Muscle layer of duodenum (tissue), 2 donors: Measurements from ENCODE around the gene RBP3.

Experiments
- H3K27ac ChIP-seq: one replicate; pipeline ENCODE4 v1.7.0; 2013; ENCODE audit warnings: mild to moderate bottlenecking, low read length
- H3K27me3 ChIP-seq: one replicate; pipeline ENCODE4 v1.7.0; 2013; ENCODE audit warnings: low read depth, mild to moderate bottlenecking, control low read depth, low read length
- H3K36me3 ChIP-seq, 2 donors: one replicate each; pipeline ENCODE4 v1.7.0; 2013; ENCODE audit warnings: low read length in 2 of 2, control low read depth in 1 of 2, mild to moderate bottlenecking in 1 of 2; ENCODE audit not compliant: insufficient read depth in 2 of 2, control insufficient read depth in 1 of 2
- H3K4me1 ChIP-seq, 2 donors: one replicate each; pipeline ENCODE4 v1.7.0; 2013; ENCODE audit warnings: low read length in 2 of 2, mild to moderate bottlenecking in 2 of 2, control low read depth in 1 of 2, moderate library complexity in 1 of 2; ENCODE audit not compliant: insufficient read depth in 2 of 2, control insufficient read depth in 1 of 2
- H3K4me3 ChIP-seq, 2 donors: one replicate each; pipeline ENCODE4 v1.7.0; 2013; ENCODE audit warnings: low read length in 2 of 2, low read depth in 1 of 2, mild to moderate bottlenecking in 1 of 2
- H3K9me3 ChIP-seq, 2 donors: one replicate each; pipeline ENCODE4 v1.7.0; 2013; ENCODE audit warnings: low read length in 2 of 2, control low read depth in 1 of 2, mild to moderate bottlenecking in 1 of 2; ENCODE audit not compliant: control insufficient read depth in 1 of 2
- donor health status: healthy.

Gene RBP3

GRCh38 chr10:47330804-47331203 is 17.4 kb upstream of the RBP3 start:
- Histone ChIP-seq H3K27me3 (no peaks in the 10 kb centered on the region), H3K9me3 (no peaks in the 10 kb centered on the region), H3K36me3 (no peaks in the 10 kb centered on the region), H3K27ac (no peak overlapping the region), H3K4me3 (no peak overlapping the region), H3K4me1 (no peaks in the 10 kb centered on the region)

- H3K4me1 ChIP-seq = no peaks in the 10 kb centered on the region
- H3K4me3 ChIP-seq = no peak overlapping the region
- no peaks in the 10 kb centered on the region for H3K27me3 ChIP-seq
- no peak overlapping the region for H3K27ac ChIP-seq
- H3K9me3 ChIP-seq = no peaks in the 10 kb centered on the region
- H3K36me3 ChIP-seq = no peaks in the 10 kb centered on the region
These were observed 16.7 kb upstream of the RBP3 start for GRCh38 chr10:47331491-47331890.

GRCh38 chr10:47331954-47332353 is 16.2 kb upstream of the RBP3 start:
- Histone ChIP-seq H3K36me3 (no peaks in the 10 kb centered on the region), H3K27ac (no peak overlapping the region), H3K27me3 (no peaks in the 10 kb centered on the region), H3K4me3 (no peak overlapping the region), H3K4me1 (no peaks in the 10 kb centered on the region), H3K9me3 (no peaks in the 10 kb centered on the region)

GRCh38 chr10:47332371-47332770 is 15.8 kb upstream of the RBP3 start:
- no peak overlapping the region for H3K27ac ChIP-seq
- no peaks in the 10 kb centered on the region for H3K4me1 ChIP-seq
- H3K36me3 ChIP-seq = no peaks in the 10 kb centered on the region
- H3K9me3 ChIP-seq = no peaks in the 10 kb centered on the region
- H3K4me3 ChIP-seq = no peak overlapping the region
- no peaks in the 10 kb centered on the region for H3K27me3 ChIP-seq

- H3K4me1 ChIP-seq = no peaks in the 10 kb centered on the region
- no peaks in the 10 kb centered on the region for H3K27me3 ChIP-seq
- H3K36me3 ChIP-seq = no peaks in the 10 kb centered on the region
- no peak overlapping the region for H3K4me3 ChIP-seq
- H3K9me3 ChIP-seq = no peaks in the 10 kb centered on the region
- no peak overlapping the region for H3K27ac ChIP-seq
These were observed 15.2 kb upstream of the RBP3 start for GRCh38 chr10:47332946-47333345.

- H3K27me3 ChIP-seq = no peaks in the 10 kb centered on the region
- H3K4me3 ChIP-seq = no peak overlapping the region
- H3K4me1 ChIP-seq = no peaks in the 10 kb centered on the region
- H3K36me3 ChIP-seq = no peaks in the 10 kb centered on the region
- H3K27ac ChIP-seq = no peak overlapping the region
- H3K9me3 ChIP-seq = no peaks in the 10 kb centered on the region
These were observed 14.6 kb upstream of the RBP3 start for GRCh38 chr10:47333532-47333931.

GRCh38 chr10:47334466-47335295 is 13.5 kb upstream of the RBP3 start:
- H3K9me3 ChIP-seq = no peaks in the 10 kb centered on the region
- no peak overlapping the region for H3K27ac ChIP-seq
- no peak overlapping the region for H3K4me3 ChIP-seq
- no peaks in the 10 kb centered on the region for H3K27me3 ChIP-seq
- H3K36me3 ChIP-seq = no peaks in the 10 kb centered on the region
- H3K4me1 ChIP-seq = no peaks in the 10 kb centered on the region

GRCh38 chr10:47335906-47336305 is 12.3 kb upstream of the RBP3 start:
- Histone ChIP-seq H3K27ac (no peak overlapping the region), H3K9me3 (no peaks in the 10 kb centered on the region), H3K4me3 (no peak overlapping the region), H3K27me3 (no peaks in the 10 kb centered on the region), H3K4me1 (no peaks in the 10 kb centered on the region), H3K36me3 (no peaks in the 10 kb centered on the region)

- no peaks in the 10 kb centered on the region for H3K4me1 ChIP-seq
- no peak overlapping the region for H3K27ac ChIP-seq
- H3K27me3 ChIP-seq = no peaks in the 10 kb centered on the region
- H3K36me3 ChIP-seq = no peaks in the 10 kb centered on the region
- no peak overlapping the region for H3K4me3 ChIP-seq
- H3K9me3 ChIP-seq = no peaks in the 10 kb centered on the region
These were observed 11.6 kb upstream of the RBP3 start for GRCh38 chr10:47336387-47337134.

- no peak overlapping the region for H3K4me3 ChIP-seq
- H3K27ac ChIP-seq = no peak overlapping the region
- no peaks in the 10 kb centered on the region for H3K9me3 ChIP-seq
- H3K4me1 ChIP-seq = no peaks in the 10 kb centered on the region
- no peaks in the 10 kb centered on the region for H3K27me3 ChIP-seq
- H3K36me3 ChIP-seq = no peaks in the 10 kb centered on the region
These were observed 10.9 kb upstream of the RBP3 start for GRCh38 chr10:47337310-47337709.

GRCh38 chr10:47339186-47339735 is 8.9 kb upstream of the RBP3 start:
- no peaks in the 10 kb centered on the region for H3K4me1 ChIP-seq
- no peaks in the 10 kb centered on the region for H3K27me3 ChIP-seq
- H3K9me3 ChIP-seq = no peaks in the 10 kb centered on the region
- H3K36me3 ChIP-seq = no peaks in the 10 kb centered on the region
- H3K4me3 ChIP-seq = no peak overlapping the region
- H3K27ac ChIP-seq = no peak overlapping the region
